ACHN (cell line): ENCODE results near the gene NHP2.
A peak's percentile ranks its signal among the peaks of the same experiment; 100 is the strongest.

Source experiments
- DNase-seq: peaks from one replicate; pipeline ENCODE4 v3.0.0-alpha.2; 2015
- in situ Hi-C: cut with HindIII; loops from 2 replicates; pipeline ENCODE4 v1.10.0; 2017; ENCODE audit warnings: low sequenced_read_pairs, low pct_ligation_motif_present, low pct_unique_long_range_greater_than_20kb

The NHP2 gene

DNA sequence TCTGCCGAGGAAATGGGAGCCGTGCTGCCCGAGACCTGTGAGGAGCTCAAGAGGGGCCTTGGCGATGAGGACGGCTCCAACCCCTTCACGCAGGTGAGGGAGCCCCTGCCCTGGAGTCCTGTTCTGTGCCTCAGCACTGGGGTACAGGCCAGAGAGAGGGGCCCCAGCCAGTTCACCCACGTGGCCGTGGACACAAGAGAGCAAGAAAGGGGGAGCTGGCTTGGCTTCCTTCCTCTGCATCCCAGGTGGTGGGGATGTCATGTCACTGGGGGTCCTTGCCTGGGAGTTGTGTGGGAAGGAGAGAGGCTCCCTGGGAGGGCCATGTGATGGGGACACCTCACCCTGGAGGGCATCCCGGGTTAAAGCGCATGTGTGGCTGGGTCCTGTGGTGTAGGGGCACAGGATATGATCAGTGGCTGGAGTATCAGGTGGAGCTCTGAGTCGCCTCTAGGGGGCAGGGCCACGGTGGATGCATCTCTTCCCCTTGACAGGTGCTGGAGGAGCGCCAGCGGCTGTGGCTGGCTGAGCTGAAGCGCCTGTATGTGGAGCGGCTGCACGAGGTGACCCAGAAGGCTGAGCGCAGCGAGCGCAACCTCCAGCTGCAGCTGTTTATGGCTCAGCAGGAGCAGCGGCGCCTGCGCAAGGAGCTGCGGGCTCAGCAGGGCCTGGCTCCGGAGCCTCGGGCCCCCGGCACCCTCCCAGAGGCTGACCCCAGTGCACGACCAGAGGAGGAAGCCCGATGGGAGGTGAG, 32.9 kb downstream of the NHP2 start:
- in situ Hi-C loops, result no loop called here
- peak; percentile 44 for DNase-seq

DNA sequence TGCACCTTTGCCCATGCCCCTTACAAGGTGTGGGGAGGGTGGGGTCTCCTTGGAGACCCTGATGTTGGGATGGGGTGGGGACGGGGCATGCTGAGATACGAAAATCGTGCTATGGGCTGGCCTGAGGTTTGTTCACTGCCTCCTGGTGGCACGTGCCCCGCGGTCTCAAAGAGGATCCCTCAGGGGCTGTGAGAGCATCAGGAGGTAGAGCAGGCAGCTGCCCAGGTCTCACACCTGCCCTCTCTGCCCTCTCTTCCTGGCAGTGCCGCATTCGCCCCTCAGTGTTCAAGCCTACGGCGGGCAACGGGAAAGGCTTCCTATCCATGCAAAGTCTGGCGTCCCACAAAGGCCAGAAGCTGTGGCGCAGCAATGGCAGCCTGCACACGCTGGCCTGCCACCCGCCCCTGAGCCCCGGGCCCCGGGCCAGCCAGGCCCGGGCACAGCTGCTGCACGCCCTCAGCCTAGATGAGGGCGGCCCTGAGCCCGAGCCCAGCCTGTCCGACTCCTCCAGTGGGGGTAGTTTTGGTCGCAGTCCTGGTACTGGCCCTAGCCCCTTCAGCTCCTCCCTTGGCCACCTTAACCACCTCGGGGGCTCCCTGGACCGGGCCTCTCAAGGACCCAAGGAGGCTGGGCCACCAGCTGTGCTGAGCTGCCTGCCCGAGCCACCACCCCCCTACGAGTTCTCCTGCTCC, 33.6 kb downstream of the NHP2 start:
- in situ Hi-C loops, result no loop called here
- no peak for DNase-seq

DNA sequence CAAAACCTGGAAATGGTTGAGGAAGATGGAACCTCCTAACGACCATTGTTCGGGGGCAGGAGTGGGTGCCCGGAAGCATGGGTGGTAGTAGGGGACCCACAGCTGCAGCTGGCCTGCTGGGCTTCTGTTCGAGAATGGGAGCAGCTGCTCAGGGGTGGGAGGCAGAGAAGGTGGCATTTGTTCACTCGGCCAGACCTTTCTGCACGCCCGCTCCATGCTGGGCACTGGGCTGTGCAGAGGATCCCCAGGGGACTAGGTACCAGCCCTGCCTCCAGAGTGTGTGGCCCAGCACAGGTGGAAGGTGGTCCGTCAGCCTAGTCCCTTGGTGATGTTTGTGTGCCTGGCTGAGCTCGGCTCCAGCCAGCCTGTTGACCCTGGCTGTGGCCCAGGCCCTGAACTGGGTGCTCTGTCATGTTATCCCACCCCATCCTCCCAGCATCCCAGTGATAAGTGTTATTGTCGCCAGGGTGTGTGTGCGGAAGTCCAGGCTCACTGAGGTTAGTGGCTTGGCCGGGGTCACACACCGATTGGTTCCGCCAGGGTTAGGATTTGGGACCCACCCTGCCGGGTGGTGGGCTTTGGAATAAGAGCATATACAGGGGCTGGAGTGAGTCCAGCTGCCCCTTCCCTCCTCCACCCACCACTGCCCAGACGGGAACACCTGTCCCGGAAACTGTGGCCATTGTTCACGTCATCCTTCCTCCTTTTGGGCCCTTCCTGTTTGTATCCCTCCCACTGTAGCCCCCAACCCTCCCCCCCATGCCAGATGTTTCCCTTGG, 35.6 kb downstream of the NHP2 start:
- DNase-seq, result no peak
- in situ Hi-C loops, result no loop called here

DNA sequence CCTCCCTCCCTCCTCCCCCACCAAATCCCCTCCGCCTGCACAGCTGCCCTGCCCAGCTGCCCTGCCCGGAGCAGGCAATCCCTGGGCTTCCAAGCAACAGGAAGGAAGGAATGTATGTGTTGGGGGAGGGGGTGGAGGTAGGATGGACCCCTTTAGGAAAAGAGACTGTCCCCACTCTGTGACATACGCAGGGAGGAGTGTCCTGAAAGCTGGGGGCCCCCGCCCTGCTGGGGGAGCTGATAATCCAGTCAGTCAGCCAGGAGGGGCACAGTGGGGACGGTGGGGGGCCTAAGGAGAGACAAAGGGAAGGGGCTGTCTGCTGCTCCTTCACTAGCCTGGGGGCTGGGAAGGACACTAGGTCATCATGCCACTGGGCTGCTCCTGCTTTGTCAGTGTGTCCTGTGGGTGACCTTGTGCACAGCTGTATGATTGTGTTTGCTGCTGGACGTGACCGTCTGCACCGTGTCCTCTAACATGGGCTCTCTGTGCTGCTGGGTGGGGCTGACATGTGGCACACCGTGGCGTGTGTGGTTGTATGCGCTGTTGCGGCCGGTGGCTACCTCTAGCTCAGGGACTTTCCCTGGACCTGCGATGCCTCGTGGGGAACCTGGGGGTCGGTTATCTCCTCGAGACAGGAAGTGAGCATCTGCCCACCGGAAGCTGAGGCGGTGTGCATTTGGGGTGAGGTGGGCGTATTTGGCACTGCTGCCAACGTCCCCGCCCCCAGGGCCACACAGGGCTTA, 37.4 kb downstream of the NHP2 start:
- in situ Hi-C loops, result no loop called here
- no peak for DNase-seq

DNA sequence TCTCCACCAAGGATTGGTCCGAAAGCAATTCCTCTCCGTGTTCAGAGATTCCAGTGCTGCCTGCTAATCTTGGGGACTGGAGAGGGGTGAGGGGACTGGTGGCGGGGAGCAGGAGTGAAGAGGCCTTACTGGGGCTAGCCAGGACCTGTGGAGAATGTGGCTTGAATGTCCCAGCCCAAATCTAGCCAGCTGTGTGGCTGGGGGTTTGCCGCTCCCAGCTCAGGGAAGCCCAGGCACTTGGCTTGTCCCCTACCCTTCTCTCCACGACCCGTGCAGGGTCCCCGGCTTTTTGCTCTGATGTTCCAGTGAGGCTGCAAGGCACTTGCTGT, 37.9 kb downstream of the NHP2 start:
- no peak for DNase-seq
- in situ Hi-C loops, result no loop called here

DNA sequence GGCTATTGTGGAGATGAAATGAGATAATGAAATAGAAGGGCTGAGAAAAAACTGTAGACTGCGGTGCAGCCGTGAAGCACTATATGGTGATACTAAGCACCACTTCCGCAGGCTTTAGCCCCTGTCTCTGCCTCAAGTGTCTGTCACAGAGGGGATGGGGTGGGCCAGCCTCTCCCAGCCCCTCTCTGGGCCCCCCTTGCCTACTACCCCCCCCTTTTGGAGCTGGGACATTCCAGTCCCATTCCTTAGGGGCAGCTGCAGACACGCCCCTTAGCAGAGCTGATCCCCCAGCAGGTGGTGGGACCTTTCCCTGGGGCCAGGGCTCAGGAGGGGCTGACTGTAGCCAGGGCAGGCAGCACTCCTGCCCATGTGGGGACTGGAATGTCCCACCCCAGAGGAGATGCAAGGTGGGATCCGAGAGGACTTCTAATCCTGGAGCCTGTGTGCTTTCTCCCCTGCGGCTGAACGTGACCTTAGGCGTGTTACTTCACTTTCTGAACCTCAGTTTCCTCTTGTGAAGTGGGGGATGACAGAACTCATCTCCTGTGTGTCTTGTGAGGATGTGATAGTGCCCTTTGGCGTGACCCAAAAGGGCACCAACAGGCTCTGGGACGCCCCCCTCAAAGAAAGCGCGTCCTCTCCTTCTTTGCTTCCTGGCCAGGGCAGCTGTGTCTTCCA, 38.4 kb downstream of the NHP2 start:
- in situ Hi-C loops, result no loop called here
- no peak for DNase-seq

DNA sequence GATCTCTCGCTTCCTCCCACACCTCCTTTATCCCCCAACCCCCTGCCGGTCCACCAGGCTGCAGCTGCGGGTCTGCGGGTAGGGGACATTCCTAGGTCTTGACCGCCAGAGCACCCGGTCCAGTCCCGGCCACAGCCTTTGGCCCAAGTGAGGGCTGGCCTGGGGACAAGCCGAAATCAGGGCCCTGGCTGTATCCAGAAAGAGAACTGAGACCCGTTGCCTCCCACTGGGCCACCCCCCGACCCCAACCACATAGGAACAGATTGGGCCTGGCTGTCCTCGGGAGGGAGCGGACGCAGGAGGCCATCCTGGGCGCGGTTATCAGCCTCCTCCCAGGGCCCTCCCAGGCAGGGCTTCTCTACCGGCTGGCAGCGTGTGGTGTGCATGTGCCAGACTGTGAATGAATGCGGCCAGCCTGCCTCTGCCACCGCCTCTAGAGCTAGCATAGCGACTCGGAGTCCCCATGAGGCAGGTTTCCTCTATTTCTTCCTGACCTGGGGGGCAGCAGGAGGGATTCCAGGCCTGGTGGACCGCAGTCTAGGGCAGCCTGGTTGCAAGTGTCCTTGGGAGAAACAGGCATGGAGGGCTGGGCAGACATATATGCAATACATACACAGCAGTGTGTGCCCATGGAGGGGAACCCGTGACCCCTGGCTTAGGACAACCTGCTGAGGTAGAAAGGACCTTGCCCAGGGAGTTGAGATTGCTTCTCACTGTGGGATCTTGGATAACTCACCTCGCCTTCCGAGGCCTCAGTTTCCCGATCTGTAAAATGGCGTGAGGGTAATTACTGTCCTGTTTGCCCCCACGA, 39.2 kb downstream of the NHP2 start:
- no peak for DNase-seq
- in situ Hi-C loops, result no loop called here

DNA sequence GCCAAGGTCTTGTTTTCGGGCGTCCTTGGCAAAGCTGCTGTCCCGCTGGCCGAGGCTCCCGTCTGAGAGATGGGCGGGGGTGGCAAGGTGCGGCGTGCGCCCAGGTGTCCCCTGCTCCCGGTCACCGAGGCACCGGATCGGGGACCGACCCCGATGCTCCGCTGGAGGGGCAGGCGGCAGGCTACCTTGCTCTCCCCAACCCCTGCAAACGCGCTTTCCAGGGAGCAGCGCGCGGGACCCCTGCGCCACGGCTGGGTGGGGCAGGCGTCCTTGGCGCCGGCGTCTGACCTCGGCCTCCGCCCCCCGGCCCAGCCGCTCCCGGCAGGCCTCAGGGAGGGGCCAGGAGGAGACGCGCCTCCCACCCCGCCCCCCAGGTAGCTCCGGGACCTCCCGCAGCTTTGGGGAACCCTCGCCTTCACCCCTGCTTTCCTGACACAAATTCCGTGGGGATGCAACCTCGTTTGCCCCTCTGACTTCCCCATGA, 39.8 kb downstream of the NHP2 start:
- in situ Hi-C loops, result no loop called here
- no peak for DNase-seq

DNA sequence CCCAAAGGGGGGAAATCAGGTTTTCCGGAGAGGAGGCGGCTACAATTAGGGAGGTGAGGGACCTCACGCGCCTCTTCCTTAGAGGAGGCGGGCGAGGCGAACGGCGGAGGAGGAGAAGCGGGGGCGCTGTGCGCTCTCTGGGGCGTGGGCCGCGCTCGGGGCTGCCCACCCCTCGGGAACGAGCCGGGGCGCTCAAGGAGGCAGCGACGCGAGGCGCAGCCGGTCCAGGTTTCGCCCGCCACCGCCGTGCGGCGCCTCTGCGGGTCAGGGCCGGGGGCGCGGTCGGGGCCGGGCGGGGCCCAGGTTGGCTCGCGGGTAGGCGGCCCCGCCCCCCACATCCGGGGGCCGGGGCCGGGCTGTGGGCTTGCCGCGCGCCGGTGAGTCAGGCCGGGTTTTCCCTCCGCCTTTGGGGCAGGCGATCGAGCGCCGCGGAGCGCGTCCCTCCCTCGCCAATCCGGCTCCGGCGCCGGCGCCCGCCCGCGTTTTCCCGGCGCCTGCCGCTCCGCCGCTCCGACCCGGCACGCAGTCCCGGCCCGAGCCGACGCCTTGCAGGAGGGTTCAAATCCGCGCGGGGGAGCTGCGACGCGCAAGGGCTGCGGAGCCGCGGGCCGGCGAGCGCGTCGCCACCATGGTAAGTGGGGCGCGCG, 40.4 kb downstream of the NHP2 start, which contains the start of gene N4BP3:
Gene N4BP3, plus strand, starts transcription at position 392 of the 647 bp plus-strand sequence. CDS start 6,052 bp downstream, outside the sequence.
- in situ Hi-C loops, result no loop called here
- peak; percentile 79 for DNase-seq

DNA sequence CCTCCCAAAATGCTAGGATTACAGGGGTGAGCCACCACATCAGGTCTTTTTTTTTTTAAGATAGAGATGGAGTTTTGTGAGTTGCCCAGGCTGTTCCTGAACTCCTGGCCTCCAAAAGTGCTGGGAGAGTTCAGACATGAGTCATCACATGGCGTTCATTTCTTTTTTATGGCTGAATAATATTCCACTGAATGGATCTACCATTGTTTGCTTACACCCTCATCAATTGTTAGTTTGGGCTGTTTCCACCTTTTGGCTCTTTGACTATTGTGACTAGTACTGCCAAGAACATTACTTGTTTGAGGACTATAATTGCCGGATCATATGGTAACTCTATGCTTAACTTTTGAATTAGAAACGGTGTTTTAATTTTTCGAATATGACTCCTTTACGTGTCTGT, 41.1 kb downstream of the NHP2 start:
- in situ Hi-C loops, result no loop called here
- DNase-seq, result no peak

DNA sequence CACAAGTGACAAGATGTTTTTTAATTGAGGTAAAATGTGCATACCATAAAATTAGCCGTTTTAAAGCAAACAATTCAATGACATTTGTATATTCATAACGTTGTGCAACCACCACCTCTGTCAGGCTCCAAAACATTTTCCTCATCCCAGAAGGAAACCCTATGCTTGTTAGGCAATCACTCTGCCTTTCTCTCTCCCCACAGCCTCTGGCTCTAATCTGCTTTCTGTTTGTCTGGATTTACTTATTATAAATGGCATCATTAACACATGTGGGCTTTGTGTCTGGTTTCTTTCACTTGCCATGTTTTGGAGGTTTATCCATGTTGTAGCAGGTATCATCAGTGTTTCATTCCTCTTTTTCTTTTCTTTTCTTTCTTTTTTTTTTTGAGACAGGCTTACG, 41.8 kb downstream of the NHP2 start:
- no peak for DNase-seq
- in situ Hi-C loops, result no loop called here

DNA sequence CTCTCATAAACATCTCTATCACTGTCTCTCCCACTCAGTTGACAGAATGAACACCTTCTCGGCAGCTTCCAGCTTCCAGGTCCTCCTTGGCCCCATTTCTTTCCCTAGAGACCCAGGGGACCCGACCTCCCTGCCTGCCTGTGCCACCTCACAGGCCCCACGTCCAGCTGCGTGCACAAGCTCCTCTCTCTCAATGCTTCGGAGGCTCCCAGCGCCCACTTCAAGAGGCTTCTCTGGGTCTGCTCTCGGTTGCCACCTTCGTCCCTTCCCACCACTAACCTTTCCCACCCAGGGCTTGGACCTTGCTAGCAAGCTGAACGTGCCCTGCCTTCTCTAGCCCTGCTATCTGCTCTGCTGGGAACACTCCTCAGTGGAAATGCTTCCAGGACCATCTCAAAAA, 43.2 kb downstream of the NHP2 start:
- no peak for DNase-seq
- in situ Hi-C loops, result no loop called here

DNA sequence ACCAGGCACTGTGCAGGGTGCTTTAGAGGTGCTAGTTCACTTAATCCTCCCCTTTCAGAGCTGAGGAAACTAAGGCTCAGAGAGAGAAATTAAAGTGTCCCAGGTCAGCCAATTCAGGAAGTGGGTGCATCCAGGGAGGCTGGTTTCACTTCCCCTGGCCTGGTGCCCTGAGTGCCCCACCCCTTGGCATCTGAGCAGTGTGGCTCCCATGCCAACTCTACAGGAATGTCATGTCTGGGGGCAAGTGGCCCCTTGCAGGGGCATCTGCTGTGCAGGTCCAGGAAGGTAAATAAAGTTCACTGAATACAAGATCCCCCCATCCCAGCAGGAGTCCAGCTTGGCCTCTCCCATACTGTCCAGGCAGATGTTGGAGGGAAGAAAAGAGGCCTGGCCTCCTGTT, 44.7 kb downstream of the NHP2 start:
- no peak for DNase-seq
- in situ Hi-C loops, result no loop called here

DNA sequence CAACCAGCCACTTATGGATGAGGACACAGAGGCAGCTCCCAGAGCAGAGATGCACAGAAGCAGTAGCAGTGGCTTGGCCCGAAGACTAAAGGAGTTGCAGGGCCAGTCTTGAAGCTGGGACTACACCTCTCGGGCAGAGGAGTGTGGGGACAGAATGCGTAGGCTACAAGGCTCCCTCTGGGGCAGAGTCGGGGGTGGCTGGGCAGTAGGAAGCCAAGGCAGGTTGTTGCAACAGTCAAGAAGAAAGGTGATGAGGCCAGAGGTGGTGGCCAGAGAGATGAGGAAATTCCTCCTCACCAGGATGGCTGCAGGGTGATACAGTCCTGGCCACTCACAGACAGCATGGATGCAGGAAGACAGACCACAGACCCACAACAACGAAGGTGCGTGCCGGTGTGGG, 45.2 kb downstream of the NHP2 start:
- DNase-seq, result no peak
- in situ Hi-C loops, result no loop called here

DNA sequence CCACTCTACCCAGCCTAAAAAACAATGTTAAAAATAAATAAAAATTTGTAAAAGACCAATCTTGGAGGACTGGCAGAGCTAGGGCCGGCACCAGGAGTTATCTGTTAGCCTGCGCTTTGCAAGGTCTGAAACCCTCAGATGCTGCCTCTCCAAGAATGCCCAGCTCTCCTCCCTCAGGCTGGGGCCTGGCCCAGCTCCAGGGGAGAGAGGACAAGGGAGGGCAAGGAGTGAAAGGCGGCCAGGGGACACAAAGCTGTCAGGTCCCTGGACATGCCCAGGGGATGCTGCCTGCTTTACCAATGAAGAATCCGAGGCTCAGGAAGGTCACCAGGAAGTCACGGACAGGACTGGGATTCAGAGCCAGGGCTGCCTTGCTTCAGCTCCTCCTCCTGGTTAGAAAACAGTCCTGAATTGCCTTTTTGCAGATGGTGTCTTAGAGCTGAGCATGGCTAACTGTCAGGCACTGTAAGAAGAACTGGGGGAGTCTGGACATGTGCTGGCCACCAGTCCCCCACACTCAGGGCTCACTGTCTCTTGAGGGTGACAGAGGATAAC, 45.9 kb downstream of the NHP2 start:
- no peak for DNase-seq
- in situ Hi-C loops, result no loop called here

DNA sequence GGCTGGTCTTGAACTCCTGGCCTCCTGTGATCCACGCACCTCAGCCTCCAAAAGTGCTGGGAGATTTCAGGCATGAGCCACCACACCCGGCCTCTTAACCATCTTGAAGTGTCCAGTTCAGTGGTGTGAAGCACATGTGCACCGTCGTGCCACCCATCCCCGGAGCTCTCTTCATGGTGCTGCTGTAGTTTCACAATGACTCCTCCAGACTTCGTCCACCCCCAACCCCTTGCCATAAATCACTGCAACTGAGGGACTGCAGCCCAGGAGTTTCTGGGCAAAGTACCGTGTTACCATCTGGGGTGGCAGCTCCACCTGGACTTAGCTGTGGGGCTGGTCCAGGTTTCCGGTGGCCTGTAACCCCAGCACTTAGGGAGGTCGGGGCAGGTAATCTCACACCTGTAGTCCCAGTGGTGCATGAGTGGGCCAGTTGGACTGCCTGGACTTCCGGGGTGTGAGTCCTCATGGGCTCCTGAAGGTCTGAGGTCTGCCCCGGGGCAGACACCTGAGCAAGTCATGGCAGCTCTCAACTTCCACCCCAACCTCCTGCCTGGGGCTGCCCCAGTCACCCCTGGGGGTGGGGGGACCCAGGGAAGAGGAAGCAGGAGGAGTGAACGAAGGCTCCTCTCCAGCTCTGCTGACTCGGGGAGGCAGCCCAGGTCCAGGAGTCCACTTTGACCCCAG, 47.0 kb downstream of the NHP2 start:
- in situ Hi-C loops, result no loop called here
- DNase-seq, result no peak
